Head of caudate nucleus (tissue), 42 donors: ENCODE measurements around the gene FAAP100.
"Not testable (repeated sequence)": the region's sequence is repeated elsewhere in the genome, so short reads cannot be mapped to it uniquely, and the experiment has no call there.

ENCODE experiments used
- DNase-seq, 42 donors: peaks; one replicate each; pipeline versions ENCODE4 v3.0.0 to v3.0.0-alpha.2; 2020 to 2021; ENCODE audit warnings: mixed read lengths in 7 of 42
- intact Hi-C: fragments of 100-400 bp; cut with DNase I; formaldehyde crosslinking; loops from one replicate; pipeline ENCODE4 v1.15.0; 2022

The FAAP100 gene

GRCh38 chr17:81533339-81534141 lies 18.6 kb downstream of the FAAP100 start:
- intact Hi-C loops, result no loop called here
- DNase-seq, result no peak

GRCh38 chr17:81532490-81533287 lies 19.5 kb downstream of the FAAP100 start:
- intact Hi-C loops, result no loop called here
- no peak for DNase-seq

GRCh38 chr17:81531998-81532404 lies 20.2 kb downstream of the FAAP100 start:
- intact Hi-C loops, DNase-seq: not testable (repeated sequence)

- DNase-seq, intact Hi-C loops: not testable (repeated sequence)
Measured at GRCh38 chr17:81531013-81531412, 21.1 kb downstream of the FAAP100 start.

- no peak for DNase-seq
- intact Hi-C loops, result no loop called here
Measured at GRCh38 chr17:81529437-81529803, 22.7 kb downstream of the FAAP100 start.

- intact Hi-C loops, result no loop called here
- no peak for DNase-seq
Measured at GRCh38 chr17:81528651-81529436, 23.3 kb downstream of the FAAP100 start.

GRCh38 chr17:81528384-81528650 lies 23.8 kb downstream of the FAAP100 start:
- no peak for DNase-seq
- intact Hi-C loops, result no loop called here

GRCh38 chr17:81527591-81528383 lies 24.4 kb downstream of the FAAP100 start, which contains the start of gene FSCN2:
Gene FSCN2, plus strand, starts transcription at chr17:81528377. Its CDS starts 155 bp downstream, at chr17:81528532.
- intact Hi-C loops, result no loop called here
- no peak for DNase-seq

- no peak for DNase-seq
- intact Hi-C loops, result no loop called here
Measured at GRCh38 chr17:81526662-81527571, 25.2 kb downstream of the FAAP100 start.

- intact Hi-C loops, result no loop called here
- no peak for DNase-seq
Measured at GRCh38 chr17:81524865-81525159, 27.3 kb downstream of the FAAP100 start.

- intact Hi-C loops, result no loop called here
- no peak for DNase-seq
Measured at GRCh38 chr17:81524039-81524864, 27.9 kb downstream of the FAAP100 start.

- peak in 39 of 42 donors; percentile 29 to 82 (median 61) for DNase-seq
- intact Hi-C loops, result no loop called here
Measured at GRCh38 chr17:81523402-81524038, 28.6 kb downstream of the FAAP100 start.

- peak in 1 of 42 donors; percentile 13 for DNase-seq
- intact Hi-C loops, result no loop called here
Measured at GRCh38 chr17:81522491-81523401, 29.4 kb downstream of the FAAP100 start.

GRCh38 chr17:81520021-81520901 lies 31.9 kb downstream of the FAAP100 start:
- intact Hi-C loops, result no loop called here

More at GRCh38 chr17:81520021-81520901, 31.9 kb downstream of the FAAP100 start:
- no peak for DNase-seq
